Neural progenitor cell (in vitro differentiated cells): ENCODE results near the gene DTNB. TPM values are rescaled to one million over a fixed set of nuclear protein-coding genes. Genes with fewer than 3 reads are reported as not detected.

Experiments used
- DNase-seq: peaks from one replicate; pipeline ENCODE4 v3.0.0-alpha.2; 2016; ENCODE audit warnings: low spot score
- H2AFZ ChIP-seq: fragments of 200-600 bp; sonication (generic); replicated peaks from 2 replicates; pipeline ENCODE4 v1.6.1; 2016; ENCODE audit warnings: antibody characterized with exemption
- H3F3A ChIP-seq: fragments of 200-600 bp; sonication (generic); 2 replicates; pipeline ENCODE4 v1.6.1; 2016; ENCODE audit warnings: antibody characterized with exemption, low read depth
- H3K27ac ChIP-seq: fragments of 200-600 bp; sonication (generic); 2 replicates; pipeline ENCODE4 v1.5.1; 2016; ENCODE audit warnings: mild to moderate bottlenecking
- H3K27me3 ChIP-seq: fragments of 200-600 bp; sonication (generic); 2 replicates; pipeline ENCODE4 v1.6.1; 2016; ENCODE audit warnings: mild to moderate bottlenecking, moderate library complexity
- H3K36me3 ChIP-seq: fragments of 200-600 bp; sonication (generic); 2 replicates; pipeline ENCODE4 v1.5.1; 2016
- H3K4me1 ChIP-seq: fragments of 200-600 bp; sonication (generic); 2 replicates; pipeline ENCODE4 v1.6.1; 2016; ENCODE audit warnings: mixed run types
- H3K4me2 ChIP-seq: fragments of 200-600 bp; sonication (generic); 2 replicates; pipeline ENCODE4 v1.6.1; 2016
- H3K4me3 ChIP-seq: fragments of 200-600 bp; sonication (generic); 2 replicates; pipeline ENCODE4 v1.5.1; 2016
- H3K79me2 ChIP-seq: fragments of 200-600 bp; sonication (generic); 2 replicates; pipeline ENCODE4 v1.6.1; 2016; ENCODE audit warnings: low read depth
- H3K9ac ChIP-seq: fragments of 200-600 bp; sonication (generic); 2 replicates; pipeline ENCODE4 v1.6.1; 2016
- H3K9me3 ChIP-seq: fragments of 200-600 bp; sonication (generic); 2 replicates; pipeline ENCODE4 v1.5.1; 2016; ENCODE audit warnings: low read depth
- H4K20me1 ChIP-seq: fragments of 200-600 bp; sonication (generic); 2 replicates; pipeline ENCODE4 v1.6.1; 2016; ENCODE audit warnings: low read depth
- H3K27ac Mint-ChIP-seq: 3 replicates; pipeline ENCODE4 v1.8.0; 2021; ENCODE audit warnings: mixed read lengths
- H3K27me3 Mint-ChIP-seq: 2 replicates; pipeline ENCODE4 v1.8.0; 2022; ENCODE audit warnings: low read depth, mild to moderate bottlenecking, inconsistent platforms, moderate library complexity, mixed read lengths; ENCODE audit not compliant: insufficient read depth
- H3K36me3 Mint-ChIP-seq: 3 replicates; pipeline ENCODE4 v1.8.0; 2021; ENCODE audit warnings: mixed read lengths
- H3K4me1 Mint-ChIP-seq: 3 replicates; pipeline ENCODE4 v1.8.0; 2021; ENCODE audit warnings: mixed read lengths
- H3K4me3 Mint-ChIP-seq: 3 replicates; pipeline ENCODE4 v1.8.0; 2021; ENCODE audit warnings: mild to moderate bottlenecking, moderate library complexity, mixed read lengths
- H3K9me3 Mint-ChIP-seq: 3 replicates; pipeline ENCODE4 v1.8.0; 2020; ENCODE audit warnings: mixed read lengths
- EZH2 ChIP-seq: fragments of 200-600 bp; sonication (generic); IDR thresholded peaks from 2 replicates; pipeline ENCODE4 v1.6.1; 2017; ENCODE audit warnings: antibody characterized with exemption, mild to moderate bottlenecking, moderate library complexity
- EZH2phosphoT487 ChIP-seq: fragments of 200-600 bp; sonication (generic); IDR thresholded peaks from 2 replicates; pipeline ENCODE4 v1.6.1; 2017; ENCODE audit warnings: antibody characterized with exemption
- total RNA-seq: library from RNA; depleted of rRNA; stranded (reverse); fragments of >200 nt; gene quantifications from 2 replicates; pipeline ENCODE4 v1.2.3, GENCODE V29; 2015; ENCODE audit warnings: low replicate concordance
- TF ChIP-seq, protein P1 (sequence below): fragments of 200-600 bp; sonication (generic); IDR thresholded peaks from 2 replicates; pipeline ENCODE4 v1.5.1; 2017; ENCODE audit warnings: antibody characterized with exemption, mild to moderate bottlenecking

The DTNB gene
- total RNA-seq, 1 donor from 2014 or later: 27.1 TPM

DNA sequence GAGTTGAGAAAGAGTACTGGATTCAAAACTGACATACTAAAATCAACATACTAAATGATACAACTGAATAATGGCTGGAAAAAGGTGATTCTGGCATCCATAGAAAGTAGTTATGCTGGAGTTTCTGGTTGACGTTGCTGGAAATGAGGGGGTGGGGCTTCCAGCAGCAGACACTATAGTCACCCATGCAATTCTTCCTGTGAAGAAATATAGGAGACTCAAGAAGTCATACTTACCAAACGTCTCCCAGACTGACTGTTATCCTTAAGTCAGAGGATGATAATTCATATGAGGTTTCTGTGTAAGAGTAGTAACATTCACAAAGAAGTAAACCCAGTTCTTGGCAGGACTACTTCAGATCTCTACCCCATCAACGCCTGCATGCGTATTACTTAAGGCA, 23.6 kb downstream of the DTNB start:
- Histone ChIP-seq H3K4me1 (no peaks in the 10 kb centered on the region), H3K4me2 (no peak overlapping the region), H3K9ac (no peak overlapping the region), H3K27me3 (no peaks in the 10 kb centered on the region), H3K36me3 (no peaks in the 10 kb centered on the region), H3K79me2 (peaks cover 13% of the 10 kb centered on the region), H3F3A (no peaks in the 10 kb centered on the region), H3K9me3 (no peaks in the 10 kb centered on the region), H3K27ac (no peak overlapping the region), H3K4me3 (no peak overlapping the region), H2AFZ (no peak overlapping the region), H4K20me1 (peaks cover 5% of the 10 kb centered on the region)
- Mint-ChIP-seq H3K36me3 (peaks cover 7% of the 10 kb centered on the region), H3K27me3 (no peaks in the 10 kb centered on the region), H3K9me3 (no peaks in the 10 kb centered on the region), H3K27ac (no peak overlapping the region), H3K4me3 (no peak overlapping the region), H3K4me1 (no peaks in the 10 kb centered on the region)
- DNase-seq: no peak
- TF ChIP-seq EZH2phosphoT487: no peak
- no peak for TF ChIP-seq EZH2
- TF ChIP-seq, protein P1, sequence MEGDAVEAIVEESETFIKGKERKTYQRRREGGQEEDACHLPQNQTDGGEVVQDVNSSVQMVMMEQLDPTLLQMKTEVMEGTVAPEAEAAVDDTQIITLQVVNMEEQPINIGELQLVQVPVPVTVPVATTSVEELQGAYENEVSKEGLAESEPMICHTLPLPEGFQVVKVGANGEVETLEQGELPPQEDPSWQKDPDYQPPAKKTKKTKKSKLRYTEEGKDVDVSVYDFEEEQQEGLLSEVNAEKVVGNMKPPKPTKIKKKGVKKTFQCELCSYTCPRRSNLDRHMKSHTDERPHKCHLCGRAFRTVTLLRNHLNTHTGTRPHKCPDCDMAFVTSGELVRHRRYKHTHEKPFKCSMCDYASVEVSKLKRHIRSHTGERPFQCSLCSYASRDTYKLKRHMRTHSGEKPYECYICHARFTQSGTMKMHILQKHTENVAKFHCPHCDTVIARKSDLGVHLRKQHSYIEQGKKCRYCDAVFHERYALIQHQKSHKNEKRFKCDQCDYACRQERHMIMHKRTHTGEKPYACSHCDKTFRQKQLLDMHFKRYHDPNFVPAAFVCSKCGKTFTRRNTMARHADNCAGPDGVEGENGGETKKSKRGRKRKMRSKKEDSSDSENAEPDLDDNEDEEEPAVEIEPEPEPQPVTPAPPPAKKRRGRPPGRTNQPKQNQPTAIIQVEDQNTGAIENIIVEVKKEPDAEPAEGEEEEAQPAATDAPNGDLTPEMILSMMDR: no peak

DNA sequence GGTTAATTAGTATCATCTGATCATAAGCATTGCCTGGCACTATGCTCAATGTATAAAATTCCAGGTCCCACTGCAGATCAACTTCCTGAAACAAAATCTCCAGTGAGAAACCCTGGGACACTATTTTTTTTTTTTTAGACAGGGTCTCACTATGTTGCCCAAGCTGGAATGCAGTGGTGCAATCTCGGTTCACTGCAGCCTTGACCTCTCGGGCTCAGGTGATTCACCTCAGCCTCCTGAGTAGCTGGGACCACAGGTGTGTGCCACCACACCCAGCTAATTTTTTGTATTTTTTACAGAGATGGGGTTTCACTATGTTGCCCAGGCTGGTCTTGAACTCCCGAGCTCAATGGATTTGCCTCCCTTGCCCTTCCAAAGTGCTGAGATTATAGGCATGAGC, 31.1 kb downstream of the DTNB start:
- Histone ChIP-seq H3K79me2 (no peaks in the 10 kb centered on the region), H3K4me3 (no peak overlapping the region), H3K27ac (no peak overlapping the region), H3K27me3 (no peaks in the 10 kb centered on the region), H3K4me2 (no peak overlapping the region), H3K9me3 (no peaks in the 10 kb centered on the region), H3F3A (no peaks in the 10 kb centered on the region), H2AFZ (no peak overlapping the region), H3K9ac (no peak overlapping the region), H3K36me3 (no peaks in the 10 kb centered on the region), H4K20me1 (no peaks in the 10 kb centered on the region), H3K4me1 (no peaks in the 10 kb centered on the region)
- H3K4me1 Mint-ChIP-seq: no peaks in the 10 kb centered on the region
- H3K36me3 Mint-ChIP-seq: peaks cover 8% of the 10 kb centered on the region
- DNase-seq: no peak
- H3K9me3 Mint-ChIP-seq: no peaks in the 10 kb centered on the region
- TF ChIP-seq EZH2: no peak
- TF ChIP-seq EZH2phosphoT487: no peak
- TF ChIP-seq, protein P1: no peak
- H3K4me3 Mint-ChIP-seq: no peak overlapping the region
- H3K27me3 Mint-ChIP-seq: no peaks in the 10 kb centered on the region
- H3K27ac Mint-ChIP-seq: no peak overlapping the region

DNA sequence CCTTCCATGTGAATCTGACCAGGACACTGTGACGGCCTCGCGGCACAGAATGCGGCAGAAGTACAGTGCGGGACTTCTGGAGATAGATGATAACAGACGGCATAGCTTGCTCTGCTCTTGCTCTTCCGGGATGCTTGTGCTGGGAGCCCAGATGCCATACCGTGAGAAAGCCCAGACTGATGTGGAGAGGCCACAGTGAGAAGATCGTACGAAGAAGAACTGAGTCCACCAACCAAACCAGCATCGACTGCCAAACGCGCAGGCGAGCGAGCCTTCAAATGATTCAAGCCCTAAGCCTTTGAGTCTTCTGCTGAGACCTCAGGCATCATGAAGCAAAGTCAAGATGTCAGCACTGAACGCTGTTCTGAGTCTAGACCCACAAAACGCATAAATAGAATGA, 33.7 kb downstream of the DTNB start:
- Mint-ChIP-seq H3K4me3 (no peak overlapping the region), H3K9me3 (no peaks in the 10 kb centered on the region), H3K27ac (peak overlapping the region; percentile 6), H3K36me3 (peaks cover 14% of the 10 kb centered on the region), H3K27me3 (no peaks in the 10 kb centered on the region), H3K4me1 (no peaks in the 10 kb centered on the region)
- Histone ChIP-seq H4K20me1 (no peaks in the 10 kb centered on the region), H3K4me2 (no peak overlapping the region), H3K79me2 (no peaks in the 10 kb centered on the region), H3K27me3 (no peaks in the 10 kb centered on the region), H3K27ac (no peak overlapping the region), H3K4me1 (no peaks in the 10 kb centered on the region), H3K36me3 (no peaks in the 10 kb centered on the region), H3F3A (no peaks in the 10 kb centered on the region), H3K4me3 (no peak overlapping the region), H3K9ac (no peak overlapping the region), H2AFZ (no peak overlapping the region), H3K9me3 (no peaks in the 10 kb centered on the region)
- TF ChIP-seq, protein P1: no peak
- DNase-seq: no peak

DNA sequence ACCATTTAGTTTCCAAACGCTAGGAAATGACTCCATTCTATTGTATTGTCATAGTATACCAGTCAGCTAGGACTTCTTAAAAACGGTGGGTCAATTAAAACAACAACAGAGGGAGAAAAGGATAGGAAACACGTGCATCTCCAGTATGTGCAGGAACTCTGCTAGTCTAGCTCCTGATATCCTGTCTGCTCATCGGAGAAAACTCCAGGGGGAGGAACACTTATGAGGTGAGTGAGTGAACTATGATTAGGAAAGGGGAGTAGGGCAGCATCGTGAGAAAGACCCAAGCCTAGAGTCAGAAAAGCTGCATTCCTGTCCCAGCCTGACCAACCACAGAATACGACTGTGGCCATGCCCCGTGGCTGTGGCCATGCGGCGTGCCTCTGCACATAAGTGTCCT, 34.2 kb downstream of the DTNB start:
- TF ChIP-seq EZH2 (no peak), EZH2phosphoT487 (no peak)
- TF ChIP-seq, protein P1: no peak
- no peaks in the 10 kb centered on the region for H3K27me3 Mint-ChIP-seq
- Histone ChIP-seq H3K4me3 (no peak overlapping the region), H3K9ac (no peak overlapping the region), H3K27ac (no peak overlapping the region), H2AFZ (no peak overlapping the region), H3K79me2 (no peaks in the 10 kb centered on the region), H3K36me3 (no peaks in the 10 kb centered on the region), H3K27me3 (no peaks in the 10 kb centered on the region), H3K4me1 (no peaks in the 10 kb centered on the region), H3K9me3 (no peaks in the 10 kb centered on the region), H3K4me2 (no peak overlapping the region), H4K20me1 (no peaks in the 10 kb centered on the region), H3F3A (no peaks in the 10 kb centered on the region)
- no peak for DNase-seq
- no peak overlapping the region for H3K4me3 Mint-ChIP-seq
- H3K36me3 Mint-ChIP-seq: peaks cover 14% of the 10 kb centered on the region
- H3K27ac Mint-ChIP-seq: no peak overlapping the region
- no peaks in the 10 kb centered on the region for H3K4me1 Mint-ChIP-seq
- no peaks in the 10 kb centered on the region for H3K9me3 Mint-ChIP-seq
